Body of pancreas (tissue), 4 donors: ENCODE data around the gene WDR82.

Experiments
- CTCF ChIP-seq, 7 experiments: fragments of 450-650 bp in 4 of 7; fragments of 200-600 bp in 3 of 7; sonication (generic) in 3 of 7; IDR thresholded peaks; one replicate each; pipeline ENCODE4 v1.5.1; 2016 to 2019; ENCODE audit warnings: antibody characterized with exemption in 7 of 7
- POLR2A ChIP-seq, 3 donors: fragments of 450-650 bp; IDR thresholded peaks; one replicate each; pipeline ENCODE4 v1.6.1; 2016; ENCODE audit warnings: antibody characterized with exemption in 3 of 3, mild to moderate bottlenecking in 2 of 3

- TF ChIP-seq POLR2A (IDR thresholded peaks at IDR 0.05) (no peak), CTCF (IDR thresholded peaks at IDR 0.05) (no peak)
Measured at GRCh38 chr3:52227117-52227516, 51.3 kb downstream of the WDR82 start.
